Measurements from ENCODE around the gene EGF.
"Not testable (repeated sequence)": the region's sequence is repeated elsewhere in the genome, so short reads cannot be mapped to it uniquely, and the experiment has no call there.

Gene EGF

GRCh38 chr4:110020646-110021443 lies 108.2 kb downstream of the EGF start:
- ATAC-seq (replicated peaks) (no peak), DNase-seq (no peak)
- no peaks in the 10 kb centered on the region for H3K36me3 Mint-ChIP-seq (ENCODE audit: insufficient read depth)
- H3K27ac Mint-ChIP-seq: no peak overlapping the region
- no peak overlapping the region for H3K4me3 Mint-ChIP-seq
- H3K4me1 Mint-ChIP-seq (ENCODE audit: low read depth in 2 of 2): peaks cover 2 to 3% of the 10 kb centered on the region in 2 donors
- peaks cover 0 to 9% of the 10 kb centered on the region in 2 donors for H3K27me3 Mint-ChIP-seq
- H3K9me3 Mint-ChIP-seq: no peaks in the 10 kb centered on the region

DNA sequence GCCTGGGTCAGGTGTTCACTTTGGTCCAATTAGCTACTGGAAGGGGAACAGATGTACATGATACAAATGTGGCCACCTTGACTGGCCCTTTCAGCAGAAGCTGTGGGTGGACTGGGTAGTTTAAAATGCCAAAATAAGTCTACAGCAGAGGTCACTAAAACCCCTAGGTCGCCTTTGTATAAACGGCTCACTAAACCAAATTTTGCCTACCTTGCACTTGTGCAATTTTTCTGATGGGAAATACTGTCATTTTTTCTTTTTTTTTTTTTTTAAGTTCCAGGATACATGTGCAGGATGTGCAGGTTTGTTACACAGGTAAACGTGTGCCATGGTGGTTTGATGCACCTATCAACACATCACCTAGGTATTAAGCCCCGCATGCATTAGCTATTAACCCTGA lies 109.8 kb downstream of the EGF start:
- Mint-ChIP-seq H3K4me3 (no peak overlapping the region), H3K27ac (no peak overlapping the region), H3K4me1 (ENCODE audit: low read depth in 2 of 2) (peaks cover 2 to 3% of the 10 kb centered on the region in 2 donors), H3K36me3 (ENCODE audit: insufficient read depth) (no peaks in the 10 kb centered on the region), H3K27me3 (peaks cover 8 to 9% of the 10 kb centered on the region in 2 donors), H3K9me3 (no peaks in the 10 kb centered on the region)
- DNase-seq (no peak), ATAC-seq (replicated peaks) (no peak)

DNA sequence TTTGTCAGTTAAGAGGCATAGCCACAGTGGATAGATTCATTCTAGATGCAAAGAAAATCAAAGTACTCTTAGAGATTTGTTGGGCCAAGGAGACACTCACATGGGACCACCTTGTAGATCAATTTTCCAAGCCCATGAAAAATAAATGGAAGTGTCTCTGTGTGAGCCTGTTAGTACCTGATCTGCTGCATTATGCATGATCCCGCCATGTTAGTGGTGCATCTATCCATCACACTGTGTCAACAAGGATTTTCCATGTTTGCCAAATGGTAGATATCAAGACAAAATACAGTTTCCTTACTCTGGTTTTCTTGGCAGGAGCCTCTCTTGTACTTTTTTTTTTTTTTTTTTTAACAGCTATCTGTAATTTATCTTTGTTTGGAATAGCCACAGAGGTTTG lies 112.4 kb downstream of the EGF start:
- H3K27ac Mint-ChIP-seq: no peak overlapping the region
- H3K9me3 Mint-ChIP-seq: no peaks in the 10 kb centered on the region
- DNase-seq (no peak), ATAC-seq (replicated peaks) (no peak)
- H3K4me1 Mint-ChIP-seq (ENCODE audit: low read depth in 2 of 2): peaks cover 2 to 3% of the 10 kb centered on the region in 2 donors
- H3K27me3 Mint-ChIP-seq: peaks cover 21 to 22% of the 10 kb centered on the region in 2 donors
- no peak overlapping the region for H3K4me3 Mint-ChIP-seq
- no peaks in the 10 kb centered on the region for H3K36me3 Mint-ChIP-seq (ENCODE audit: insufficient read depth)

GRCh38 chr4:110025718-110026117 lies 113.0 kb downstream of the EGF start:
- Mint-ChIP-seq H3K27ac (no peak overlapping the region), H3K9me3 (no peaks in the 10 kb centered on the region), H3K4me3 (no peak overlapping the region), H3K27me3 (peaks cover 22 to 29% of the 10 kb centered on the region in 2 donors), H3K4me1 (ENCODE audit: low read depth in 2 of 2) (no peaks in the 10 kb centered on the region), H3K36me3 (ENCODE audit: insufficient read depth) (no peaks in the 10 kb centered on the region)
- ATAC-seq (replicated peaks) (no peak), DNase-seq (no peak)

DNA sequence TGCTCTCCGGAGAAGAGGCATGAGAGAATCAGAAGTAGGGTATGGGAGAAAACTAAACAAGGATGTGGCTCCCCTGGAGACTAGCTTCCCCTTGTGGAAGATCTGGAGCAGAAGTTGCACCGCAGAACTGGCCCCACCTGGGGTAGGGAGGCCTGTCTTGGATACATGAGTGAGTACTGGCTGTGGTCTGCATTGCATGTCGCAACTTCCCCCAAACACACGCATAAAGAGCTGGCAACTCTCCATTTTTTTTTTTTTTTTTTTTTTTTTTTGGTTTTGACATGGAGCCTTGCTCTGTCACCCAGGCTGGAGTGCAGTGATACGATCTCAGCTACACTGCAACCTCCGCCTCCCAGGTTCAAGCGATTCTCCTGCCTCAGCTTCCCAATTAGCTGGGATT lies 119.9 kb downstream of the EGF start:
- ATAC-seq (replicated peaks) (no peak), DNase-seq (no peak)
- Mint-ChIP-seq H3K4me1 (ENCODE audit: low read depth in 2 of 2) (no peaks in the 10 kb centered on the region), H3K27me3 (peaks cover 45 to 55% of the 10 kb centered on the region in 2 donors), H3K4me3 (no peak overlapping the region), H3K27ac (no peak overlapping the region), H3K36me3 (ENCODE audit: insufficient read depth) (no peaks in the 10 kb centered on the region), H3K9me3 (no peaks in the 10 kb centered on the region)

GRCh38 chr4:110033355-110034025 lies 120.8 kb downstream of the EGF start:
- Mint-ChIP-seq H3K4me3 (no peak overlapping the region), H3K27me3 (peaks cover 45 to 55% of the 10 kb centered on the region in 2 donors), H3K4me1 (ENCODE audit: low read depth in 2 of 2) (no peaks in the 10 kb centered on the region), H3K36me3 (ENCODE audit: insufficient read depth) (no peaks in the 10 kb centered on the region), H3K9me3 (no peaks in the 10 kb centered on the region), H3K27ac (no peak overlapping the region)
- no peak for ATAC-seq (replicated peaks)
- DNase-seq: no peak

- no peak for DNase-seq
- Mint-ChIP-seq H3K4me3 (no peak overlapping the region), H3K27ac (no peak overlapping the region), H3K36me3 (ENCODE audit: insufficient read depth) (no peaks in the 10 kb centered on the region), H3K9me3 (no peaks in the 10 kb centered on the region), H3K27me3 (peaks cover 41 to 52% of the 10 kb centered on the region in 2 donors), H3K4me1 (ENCODE audit: low read depth in 2 of 2) (no peaks in the 10 kb centered on the region)
- no peak for ATAC-seq (replicated peaks)
These were observed 121.3 kb downstream of the EGF start for GRCh38 chr4:110034026-110034393.

DNA sequence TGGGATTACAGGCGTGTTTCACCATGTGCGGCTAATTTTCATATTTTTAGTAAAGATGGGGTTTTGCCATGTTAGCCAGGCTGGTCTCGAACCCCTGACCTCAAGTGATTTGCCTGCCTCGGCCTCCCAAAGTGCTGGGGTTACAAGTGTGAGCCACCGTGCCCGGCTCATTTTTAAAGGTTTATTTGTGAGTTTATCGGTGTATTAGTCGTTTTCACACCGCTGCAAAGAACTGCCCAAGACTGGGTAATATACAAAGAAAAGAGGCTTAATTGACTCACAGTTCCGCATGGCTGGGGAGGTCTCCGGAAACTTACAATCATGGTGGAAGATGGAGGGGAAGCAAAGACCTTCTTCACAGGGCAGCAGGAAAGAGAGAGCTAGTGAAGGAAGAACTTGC lies 126.5 kb downstream of the EGF start:
- DNase-seq; H3K36me3 Mint-ChIP-seq (ENCODE audit: insufficient read depth); H3K27ac Mint-ChIP-seq; H3K4me3 Mint-ChIP-seq; H3K9me3 Mint-ChIP-seq; ATAC-seq (replicated peaks); H3K4me1 Mint-ChIP-seq (ENCODE audit: low read depth in 2 of 2): not testable (repeated sequence)
- H3K27me3 Mint-ChIP-seq: peaks cover 26 to 31% of the 10 kb centered on the region in 2 donors

DNA sequence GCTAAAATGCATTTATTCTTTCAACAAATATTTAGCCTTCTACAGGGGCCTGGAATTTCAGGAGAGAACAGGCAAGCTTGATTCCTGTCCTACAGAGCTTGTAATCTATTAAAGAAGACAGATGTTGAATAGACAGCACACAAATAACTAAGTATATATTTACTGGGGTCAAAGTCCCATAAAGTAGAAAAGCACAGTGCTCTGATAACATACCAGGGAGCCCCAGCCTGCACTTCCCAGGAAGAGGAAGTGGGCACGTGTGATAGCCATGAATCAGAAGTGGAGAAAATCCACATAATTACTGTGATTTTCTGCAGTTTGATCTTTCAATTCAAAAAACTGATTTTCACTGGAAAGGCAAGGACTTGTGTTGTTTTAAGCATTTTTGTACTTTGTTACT lies 129.1 kb downstream of the EGF start:
- Mint-ChIP-seq H3K36me3 (ENCODE audit: insufficient read depth) (no peaks in the 10 kb centered on the region), H3K9me3 (no peaks in the 10 kb centered on the region), H3K4me1 (ENCODE audit: low read depth in 2 of 2) (no peaks in the 10 kb centered on the region), H3K27me3 (peaks cover 10 to 13% of the 10 kb centered on the region in 2 donors), H3K4me3 (no peak overlapping the region), H3K27ac (no peak overlapping the region)
- no peak for ATAC-seq (replicated peaks)
- no peak for DNase-seq

DNA sequence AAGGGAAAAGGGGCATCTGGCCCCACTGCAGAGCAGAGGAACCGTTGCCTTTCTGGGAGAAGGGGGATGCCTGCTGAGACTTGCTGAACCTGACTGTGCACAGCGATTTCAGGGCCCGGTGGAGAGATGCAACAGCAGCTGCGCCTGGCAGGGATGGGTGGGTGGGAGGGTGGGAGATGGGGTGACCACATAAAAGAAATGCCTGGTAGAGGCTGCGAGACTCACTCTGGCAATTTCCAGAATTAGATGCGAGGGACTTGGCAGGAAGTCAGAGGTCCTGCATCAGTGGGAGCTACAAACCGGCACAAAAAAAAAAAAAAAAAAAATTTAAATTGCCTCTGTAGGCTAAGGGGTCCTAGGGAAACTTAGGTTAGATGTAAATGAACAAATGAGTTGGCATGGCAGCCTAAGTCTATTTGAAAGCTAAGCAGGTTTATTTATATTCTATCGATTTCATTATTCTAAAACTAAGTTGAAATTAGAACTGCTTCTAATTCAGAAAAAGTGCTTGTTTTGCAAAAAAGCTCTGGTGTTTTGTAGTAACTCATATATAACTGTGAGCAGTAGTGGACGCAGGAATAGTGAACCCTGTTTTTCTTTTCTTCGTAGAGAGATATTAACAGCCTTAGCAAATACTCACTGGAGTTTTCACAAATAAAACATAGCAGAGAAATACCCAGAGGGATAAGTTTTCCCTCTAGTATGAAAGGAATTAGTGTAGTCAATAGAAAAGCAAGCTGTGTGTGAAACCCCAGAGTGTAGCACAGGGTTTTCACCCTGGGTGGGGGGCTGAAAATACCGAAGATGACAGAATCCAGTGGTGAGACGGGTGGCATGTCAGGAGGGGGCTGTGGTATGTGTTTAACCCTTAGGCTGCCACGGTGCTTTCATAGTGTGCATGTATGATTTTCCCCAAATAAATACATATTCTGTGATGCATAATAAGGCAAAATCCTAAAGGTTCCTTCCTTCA lies 130.1 kb downstream of the EGF start:
- Mint-ChIP-seq H3K36me3 (ENCODE audit: insufficient read depth) (no peaks in the 10 kb centered on the region), H3K27ac (no peak overlapping the region), H3K4me1 (ENCODE audit: low read depth in 2 of 2) (no peaks in the 10 kb centered on the region), H3K4me3 (no peak overlapping the region), H3K27me3 (peaks cover 6 to 9% of the 10 kb centered on the region in 2 donors), H3K9me3 (no peaks in the 10 kb centered on the region)
- ATAC-seq (replicated peaks) (no peak), DNase-seq (no peak)

- no peak overlapping the region for H3K4me3 Mint-ChIP-seq
- DNase-seq (no peak), ATAC-seq (replicated peaks) (no peak)
- H3K9me3 Mint-ChIP-seq: no peaks in the 10 kb centered on the region
- H3K27ac Mint-ChIP-seq: no peak overlapping the region
- H3K4me1 Mint-ChIP-seq (ENCODE audit: low read depth in 2 of 2): peaks cover 0 to 2% of the 10 kb centered on the region in 2 donors
- H3K36me3 Mint-ChIP-seq (ENCODE audit: insufficient read depth): peaks cover 3% of the 10 kb centered on the region
- H3K27me3 Mint-ChIP-seq: peaks cover 6 to 9% of the 10 kb centered on the region in 2 donors
These were observed 133.9 kb downstream of the EGF start for GRCh38 chr4:110046588-110047049.

- H3K9me3 Mint-ChIP-seq: no peaks in the 10 kb centered on the region
- H3K4me1 Mint-ChIP-seq (ENCODE audit: low read depth in 2 of 2): peaks cover 2 to 8% of the 10 kb centered on the region in 2 donors
- DNase-seq (peak; percentile 50 to 56 (median 54)), ATAC-seq (replicated peaks) (peak; percentile 68)
- H3K4me3 Mint-ChIP-seq: no peak overlapping the region
- peaks cover 3% of the 10 kb centered on the region for H3K36me3 Mint-ChIP-seq (ENCODE audit: insufficient read depth)
- H3K27ac Mint-ChIP-seq: no peak overlapping the region
- no peaks in the 10 kb centered on the region for H3K27me3 Mint-ChIP-seq
These were observed 137.6 kb downstream of the EGF start for GRCh38 chr4:110049951-110050925.

Measured in effector memory CD8-positive, alpha-beta T cell (primary cell).